ENCODE results near the gene CLDN7.

The CLDN7 gene

DNA sequence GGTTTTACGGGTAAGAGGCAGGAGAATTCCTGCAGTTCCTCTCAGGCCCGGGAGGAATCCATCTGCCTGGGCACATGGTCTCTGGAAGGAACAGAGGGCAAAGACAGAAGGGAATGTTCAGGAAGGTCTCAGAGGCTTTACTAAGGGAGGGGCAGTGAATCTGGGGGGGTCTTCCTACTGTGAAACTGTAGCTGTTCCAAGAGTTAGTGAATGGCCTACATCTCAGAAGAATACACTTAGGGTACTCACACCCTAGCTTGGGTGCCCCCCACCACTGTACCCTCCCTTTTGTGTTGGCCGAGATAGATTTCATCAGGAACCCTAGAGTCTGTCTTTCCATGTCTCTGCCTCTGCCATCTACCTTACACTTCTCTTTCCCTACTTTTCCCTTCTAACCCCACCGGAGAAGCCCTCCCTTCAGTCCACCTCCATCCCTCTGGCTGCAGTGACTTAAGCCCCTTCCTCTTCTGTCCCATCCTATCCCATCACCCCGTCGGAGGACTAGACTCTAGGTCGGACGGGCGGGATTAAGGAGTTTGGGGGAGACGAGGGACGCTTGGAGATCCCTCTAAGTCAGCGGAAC lies 43.0 kb downstream of the CLDN7 start:
- TF ChIP-seq CTCF (IDR thresholded peaks at IDR 0.05; ENCODE audit: extremely low read depth, missing control alignments), result no peak
- DNase-seq (ENCODE audit: low spot score), result no peak

GRCh38 chr17:7218758-7219157 lies 43.5 kb downstream of the CLDN7 start:
- DNase-seq (ENCODE audit: low spot score), result no peak
- no peak for TF ChIP-seq CTCF (IDR thresholded peaks at IDR 0.05; ENCODE audit: extremely low read depth, missing control alignments)

- no peak for DNase-seq (ENCODE audit: low spot score)
- TF ChIP-seq CTCF (IDR thresholded peaks at IDR 0.05; ENCODE audit: extremely low read depth, missing control alignments), result no peak
Observed at GRCh38 chr17:7218166-7218565, 44.1 kb downstream of the CLDN7 start.

- TF ChIP-seq CTCF (IDR thresholded peaks at IDR 0.05; ENCODE audit: extremely low read depth, missing control alignments), result no peak
- peak; percentile 46 for DNase-seq (ENCODE audit: low spot score)
Observed at GRCh38 chr17:7217113-7217987, 44.9 kb downstream of the CLDN7 start.

- TF ChIP-seq CTCF (IDR thresholded peaks at IDR 0.05; ENCODE audit: extremely low read depth, missing control alignments), result no peak
- DNase-seq (ENCODE audit: low spot score), result no peak
Observed at GRCh38 chr17:7216242-7217112, 45.8 kb downstream of the CLDN7 start.

DNA sequence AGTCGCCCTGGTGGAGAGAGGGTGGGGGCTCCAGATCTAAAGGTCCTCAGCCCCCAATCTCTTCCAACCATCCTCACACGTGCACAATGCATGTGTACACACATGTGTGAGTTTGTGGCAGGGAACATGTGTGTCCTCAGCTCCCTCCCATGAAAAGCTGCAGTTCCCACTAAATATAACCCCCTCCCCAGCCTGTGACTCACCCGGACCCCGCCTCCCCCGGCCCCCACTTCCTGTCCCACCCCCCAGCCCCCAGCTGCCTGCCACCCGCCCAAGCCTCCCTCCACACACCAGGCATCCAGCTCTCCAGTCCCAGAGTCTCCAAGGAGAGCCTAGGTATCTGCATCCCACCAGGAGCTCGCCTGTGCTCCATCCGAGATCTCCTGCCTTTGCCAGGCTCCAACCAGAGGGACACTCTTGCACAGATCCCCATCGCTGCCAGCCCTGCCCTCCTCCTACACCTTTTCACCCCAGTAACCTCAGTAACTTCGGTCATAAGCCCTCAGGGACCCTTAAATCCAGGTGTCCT lies 46.6 kb downstream of the CLDN7 start:
- no peak for TF ChIP-seq CTCF (IDR thresholded peaks at IDR 0.05; ENCODE audit: extremely low read depth, missing control alignments)
- no peak for DNase-seq (ENCODE audit: low spot score)
